RWPE2 (cell line): ENCODE measurements around the gene FNDC3B.

ENCODE experiments used
- ATAC-seq: fragments of 200-7000 bp; cut with Tn5 transposase; 3 replicates; pipeline ENCODE4 v1.9.1; 2021; ENCODE audit warnings: low read depth
- DNase-seq: peaks from one replicate; pipeline ENCODE4 v3.0.0-alpha.2; 2020; ENCODE audit warnings: low spot score
- H3K27ac ChIP-seq: fragments of 450-650 bp; 2 replicates; pipeline ENCODE4 v1.5.1; 2017; ENCODE audit warnings: mild to moderate bottlenecking; ENCODE audit not compliant: poor library complexity, severe bottlenecking
- H3K27me3 ChIP-seq: fragments of 250-450 bp; sonication (Bioruptor Pico); 2 replicates; pipeline ENCODE4 v1.5.1; 2021; ENCODE audit warnings: mild to moderate bottlenecking, moderate library complexity; ENCODE audit not compliant: insufficient read depth, poor library complexity, severe bottlenecking
- H3K36me3 ChIP-seq: fragments of 250-450 bp; sonication (Bioruptor Pico); 2 replicates; pipeline ENCODE4 v1.5.1; 2020; ENCODE audit warnings: low read depth, mild to moderate bottlenecking, moderate library complexity
- H3K4me1 ChIP-seq: fragments of 250-450 bp; sonication (Bioruptor Pico); 2 replicates; pipeline ENCODE4 v1.5.1; 2021; ENCODE audit warnings: mild to moderate bottlenecking, moderate library complexity; ENCODE audit not compliant: insufficient read depth, poor library complexity, severe bottlenecking
- H3K4me3 ChIP-seq: fragments of 250-450 bp; sonication (Bioruptor Pico); 2 replicates; pipeline ENCODE4 v1.5.1; 2021; ENCODE audit warnings: mild to moderate bottlenecking, moderate library complexity; ENCODE audit not compliant: severe bottlenecking
- H3K9me3 ChIP-seq: fragments of 250-450 bp; sonication (Bioruptor Pico); 2 replicates; pipeline ENCODE4 v1.5.1; 2021; ENCODE audit warnings: mild to moderate bottlenecking, moderate library complexity; ENCODE audit not compliant: severe bottlenecking
- CTCF ChIP-seq: fragments of 450-650 bp; IDR thresholded peaks from one replicate; pipeline ENCODE4 v1.5.1; 2017; ENCODE audit warnings: mild to moderate bottlenecking, moderate library complexity; ENCODE audit not compliant: poor library complexity, severe bottlenecking

FNDC3B gene

GRCh38 chr3:172111163-172111562 lies 71.8 kb downstream of the FNDC3B start:
- H3K4me1 ChIP-seq: no peaks in the 10 kb centered on the region
- DNase-seq (no peak), ATAC-seq (no peak)
- peaks cover 56% of the 10 kb centered on the region for H3K36me3 ChIP-seq
- H3K9me3 ChIP-seq: no peaks in the 10 kb centered on the region
- no peak for TF ChIP-seq CTCF
- H3K27ac ChIP-seq: no peak overlapping the region
- H3K27me3 ChIP-seq: no peaks in the 10 kb centered on the region
- no peak overlapping the region for H3K4me3 ChIP-seq

GRCh38 chr3:172112078-172112733 lies 72.8 kb downstream of the FNDC3B start:
- no peak overlapping the region for H3K27ac ChIP-seq
- DNase-seq (no peak), ATAC-seq (no peak)
- no peaks in the 10 kb centered on the region for H3K27me3 ChIP-seq
- H3K4me3 ChIP-seq: no peak overlapping the region
- H3K36me3 ChIP-seq: peaks cover 61% of the 10 kb centered on the region
- no peaks in the 10 kb centered on the region for H3K9me3 ChIP-seq
- TF ChIP-seq CTCF: no peak
- H3K4me1 ChIP-seq: peaks cover 3% of the 10 kb centered on the region

- Histone ChIP-seq H3K4me1 (peaks cover 4% of the 10 kb centered on the region), H3K9me3 (no peaks in the 10 kb centered on the region), H3K36me3 (peaks cover 66% of the 10 kb centered on the region), H3K4me3 (no peak overlapping the region), H3K27ac (no peak overlapping the region), H3K27me3 (no peaks in the 10 kb centered on the region)
- DNase-seq (no peak), ATAC-seq (no peak)
- TF ChIP-seq CTCF: no peak
Measured at GRCh38 chr3:172112734-172113120, 73.3 kb downstream of the FNDC3B start.

- ATAC-seq: no peak
- H3K4me3 ChIP-seq: no peak overlapping the region
- no peak for TF ChIP-seq CTCF
- H3K4me1 ChIP-seq: peaks cover 4% of the 10 kb centered on the region
- no peaks in the 10 kb centered on the region for H3K27me3 ChIP-seq
- H3K9me3 ChIP-seq: no peaks in the 10 kb centered on the region
- H3K36me3 ChIP-seq: peaks cover 76% of the 10 kb centered on the region
- H3K27ac ChIP-seq: no peak overlapping the region
- DNase-seq: no peak
Measured at GRCh38 chr3:172113710-172114109, 74.3 kb downstream of the FNDC3B start.

- H3K36me3 ChIP-seq: peaks cover 81% of the 10 kb centered on the region
Measured at GRCh38 chr3:172115059-172115458, 75.7 kb downstream of the FNDC3B start.

More at GRCh38 chr3:172115059-172115458, 75.7 kb downstream of the FNDC3B start:
- peaks cover 4% of the 10 kb centered on the region for H3K4me1 ChIP-seq
- H3K9me3 ChIP-seq: no peaks in the 10 kb centered on the region
- ATAC-seq: 0 out of 3 replicates have a peak, but pooled peaks have one; percentile 29
- TF ChIP-seq CTCF: no peak
- DNase-seq: no peak
- no peak overlapping the region for H3K4me3 ChIP-seq
- H3K27me3 ChIP-seq: no peaks in the 10 kb centered on the region
- no peak overlapping the region for H3K27ac ChIP-seq
